ENCODE results near the gene RTCA. TPM values are rescaled to one million over a fixed set of nuclear protein-coding genes. Genes with fewer than 3 reads are reported as not detected.
"Not testable (repeated sequence)": the region's sequence is repeated elsewhere in the genome, so short reads cannot be mapped to it uniquely, and the experiment has no call there.

RTCA gene
- total RNA-seq, 6 experiments from 2014 or later: 47.4 to 55.7 (median 53.2) TPM

DNA sequence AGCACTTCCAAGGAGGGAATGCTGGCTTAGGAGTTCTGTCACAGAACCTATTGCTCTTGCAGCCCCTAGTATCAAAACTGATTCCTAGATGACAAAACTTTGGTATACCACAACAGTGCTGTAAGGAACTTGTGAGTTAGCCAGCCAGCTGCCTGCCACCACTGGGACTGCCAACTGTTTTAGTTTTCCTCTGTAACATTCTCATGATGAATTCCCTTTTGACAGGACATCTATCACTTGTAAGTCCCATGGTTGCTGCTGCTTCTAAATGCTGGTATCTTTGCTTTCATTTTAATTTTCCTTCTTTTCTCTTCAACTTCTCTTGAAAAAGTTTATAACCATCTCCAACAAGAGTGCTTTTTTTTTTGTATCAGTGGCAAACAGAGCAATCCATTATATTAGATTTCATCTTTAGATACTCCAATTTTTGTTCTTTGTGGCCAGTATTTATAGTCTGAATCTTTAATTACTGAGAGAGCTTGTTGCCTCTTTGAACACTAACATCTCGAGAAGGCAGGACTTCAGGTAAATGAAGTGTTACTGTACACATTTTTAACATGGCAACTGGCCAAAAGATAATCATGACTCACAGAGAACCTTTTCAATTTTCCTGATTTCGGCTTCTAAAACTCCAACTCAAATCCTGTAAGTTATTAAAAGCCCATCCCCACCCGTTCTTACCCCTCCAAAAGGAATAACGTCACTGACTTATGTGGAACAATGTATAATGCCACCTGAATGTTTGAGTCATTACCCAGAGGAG, 36.2 kb upstream of the RTCA start:
- peaks cover 25% of the 10 kb centered on the region for H3K36me3 Mint-ChIP-seq (ENCODE audit: low read depth)
- TF ChIP-seq, protein P1, sequence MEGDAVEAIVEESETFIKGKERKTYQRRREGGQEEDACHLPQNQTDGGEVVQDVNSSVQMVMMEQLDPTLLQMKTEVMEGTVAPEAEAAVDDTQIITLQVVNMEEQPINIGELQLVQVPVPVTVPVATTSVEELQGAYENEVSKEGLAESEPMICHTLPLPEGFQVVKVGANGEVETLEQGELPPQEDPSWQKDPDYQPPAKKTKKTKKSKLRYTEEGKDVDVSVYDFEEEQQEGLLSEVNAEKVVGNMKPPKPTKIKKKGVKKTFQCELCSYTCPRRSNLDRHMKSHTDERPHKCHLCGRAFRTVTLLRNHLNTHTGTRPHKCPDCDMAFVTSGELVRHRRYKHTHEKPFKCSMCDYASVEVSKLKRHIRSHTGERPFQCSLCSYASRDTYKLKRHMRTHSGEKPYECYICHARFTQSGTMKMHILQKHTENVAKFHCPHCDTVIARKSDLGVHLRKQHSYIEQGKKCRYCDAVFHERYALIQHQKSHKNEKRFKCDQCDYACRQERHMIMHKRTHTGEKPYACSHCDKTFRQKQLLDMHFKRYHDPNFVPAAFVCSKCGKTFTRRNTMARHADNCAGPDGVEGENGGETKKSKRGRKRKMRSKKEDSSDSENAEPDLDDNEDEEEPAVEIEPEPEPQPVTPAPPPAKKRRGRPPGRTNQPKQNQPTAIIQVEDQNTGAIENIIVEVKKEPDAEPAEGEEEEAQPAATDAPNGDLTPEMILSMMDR (IDR thresholded peaks at IDR 0.05): no peak
- DNase-seq: no peak
- H3K27ac Mint-ChIP-seq: no peak overlapping the region
- H3K4me3 Mint-ChIP-seq: no peak overlapping the region
- no peaks in the 10 kb centered on the region for H3K27me3 Mint-ChIP-seq (ENCODE audit: insufficient read depth)
- no peaks in the 10 kb centered on the region for H3K4me1 Mint-ChIP-seq (ENCODE audit: low read depth)
- H3K9me3 Mint-ChIP-seq: no peaks in the 10 kb centered on the region

DNA sequence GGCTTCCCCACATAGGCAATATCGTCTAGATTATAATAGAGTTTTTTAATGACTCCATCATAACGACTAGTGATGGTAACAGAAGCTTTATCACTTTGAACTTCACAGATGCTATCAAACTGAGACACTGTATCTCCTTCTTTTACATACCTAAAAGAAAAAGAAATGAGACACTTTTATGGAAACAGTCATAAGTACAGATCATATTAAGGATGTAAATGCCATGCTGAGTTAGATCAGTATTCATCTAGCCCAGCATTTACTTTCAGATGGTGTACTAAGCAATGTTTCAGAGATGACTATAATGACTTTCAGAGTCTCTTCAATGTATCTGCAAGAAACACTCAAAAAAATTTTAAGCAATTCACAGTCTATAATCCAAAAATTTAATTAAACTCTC, 35.3 kb upstream of the RTCA start:
- peaks cover 25% of the 10 kb centered on the region for H3K36me3 Mint-ChIP-seq (ENCODE audit: low read depth)
- TF ChIP-seq, protein P1 (IDR thresholded peaks at IDR 0.05): no peak
- H3K27me3 Mint-ChIP-seq (ENCODE audit: insufficient read depth): no peaks in the 10 kb centered on the region
- DNase-seq: no peak
- H3K4me3 Mint-ChIP-seq: no peak overlapping the region
- H3K9me3 Mint-ChIP-seq: no peaks in the 10 kb centered on the region
- H3K27ac Mint-ChIP-seq: no peak overlapping the region
- no peaks in the 10 kb centered on the region for H3K4me1 Mint-ChIP-seq (ENCODE audit: low read depth)

DNA sequence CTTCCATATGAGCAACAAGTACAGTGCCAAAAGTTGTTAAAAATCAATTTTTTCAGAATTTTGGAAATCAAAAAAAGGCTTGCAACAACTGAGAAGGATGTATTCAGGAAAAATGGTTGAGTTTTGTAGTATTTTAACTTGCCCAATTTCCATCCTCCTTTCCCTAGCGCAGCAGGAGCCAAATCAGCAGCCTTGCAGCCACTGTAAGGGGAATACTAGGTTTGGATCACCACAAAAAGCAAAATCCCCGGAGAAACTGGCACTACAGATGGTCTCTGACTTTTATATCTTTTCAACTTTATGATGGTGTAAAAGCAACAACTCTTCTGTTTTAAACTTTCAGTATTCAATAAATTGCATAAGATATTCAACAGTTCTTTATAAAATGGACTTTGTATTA, 34.3 kb upstream of the RTCA start:
- Mint-ChIP-seq H3K36me3 (ENCODE audit: low read depth) (peaks cover 25% of the 10 kb centered on the region), H3K9me3 (no peaks in the 10 kb centered on the region), H3K27me3 (ENCODE audit: insufficient read depth) (peaks cover 2% of the 10 kb centered on the region; the same call in 1 of the 2 replicates), H3K4me1 (ENCODE audit: low read depth) (no peaks in the 10 kb centered on the region), H3K27ac (no peak overlapping the region), H3K4me3 (no peak overlapping the region)
- TF ChIP-seq, protein P1 (IDR thresholded peaks at IDR 0.05): no peak
- no peak for DNase-seq

DNA sequence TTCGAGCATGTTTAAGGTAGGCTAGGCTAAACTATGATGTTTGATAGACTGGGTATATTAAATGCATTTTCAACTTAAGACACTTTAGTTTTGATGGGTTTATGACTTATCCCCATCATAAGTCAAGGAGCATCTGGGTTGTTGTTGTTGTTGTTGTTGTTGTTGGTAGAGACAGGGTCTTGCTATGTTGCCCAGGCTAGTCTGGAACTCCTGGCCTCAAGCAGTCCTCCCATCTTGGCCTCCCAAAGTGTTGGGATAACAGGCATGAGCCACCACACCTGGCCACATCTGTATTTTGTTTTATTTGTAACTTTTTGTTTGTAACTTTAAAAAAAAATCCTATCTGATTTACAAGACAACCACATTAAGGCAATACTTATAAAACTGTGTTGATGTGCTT, 33.9 kb upstream of the RTCA start:
- H3K4me1 Mint-ChIP-seq (ENCODE audit: low read depth): no peaks in the 10 kb centered on the region
- TF ChIP-seq, protein P1 (IDR thresholded peaks at IDR 0.05): no peak
- H3K4me3 Mint-ChIP-seq: no peak overlapping the region
- peaks cover 2% of the 10 kb centered on the region; the same call in 1 of the 2 replicates for H3K27me3 Mint-ChIP-seq (ENCODE audit: insufficient read depth)
- DNase-seq: no peak
- H3K36me3 Mint-ChIP-seq (ENCODE audit: low read depth): peaks cover 25% of the 10 kb centered on the region
- H3K27ac Mint-ChIP-seq: no peak overlapping the region
- H3K9me3 Mint-ChIP-seq: no peaks in the 10 kb centered on the region

DNA sequence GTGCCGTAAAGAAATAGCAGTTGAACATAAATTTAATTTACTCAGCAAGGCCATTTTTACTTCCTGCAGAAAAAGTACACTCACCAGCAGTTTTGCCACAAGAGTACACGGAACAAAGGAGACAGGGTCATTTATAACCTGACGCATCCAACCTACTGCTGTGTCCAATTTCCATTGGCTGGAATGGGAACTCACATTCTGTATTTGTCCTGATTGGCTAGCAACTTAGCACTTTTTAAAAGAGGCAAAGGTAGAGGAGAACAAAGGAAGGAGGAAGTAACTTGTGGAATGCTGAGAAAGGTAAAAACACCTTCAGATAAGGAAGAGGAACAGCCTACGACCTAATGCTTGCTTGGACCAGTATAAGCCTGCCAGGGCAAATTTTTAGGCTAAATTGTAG, 32.5 kb upstream of the RTCA start:
- peaks cover 21% of the 10 kb centered on the region for H3K36me3 Mint-ChIP-seq (ENCODE audit: low read depth)
- H3K27me3 Mint-ChIP-seq (ENCODE audit: insufficient read depth); H3K27ac Mint-ChIP-seq; H3K4me3 Mint-ChIP-seq; H3K4me1 Mint-ChIP-seq (ENCODE audit: low read depth); H3K9me3 Mint-ChIP-seq; DNase-seq: not testable (repeated sequence)

DNA sequence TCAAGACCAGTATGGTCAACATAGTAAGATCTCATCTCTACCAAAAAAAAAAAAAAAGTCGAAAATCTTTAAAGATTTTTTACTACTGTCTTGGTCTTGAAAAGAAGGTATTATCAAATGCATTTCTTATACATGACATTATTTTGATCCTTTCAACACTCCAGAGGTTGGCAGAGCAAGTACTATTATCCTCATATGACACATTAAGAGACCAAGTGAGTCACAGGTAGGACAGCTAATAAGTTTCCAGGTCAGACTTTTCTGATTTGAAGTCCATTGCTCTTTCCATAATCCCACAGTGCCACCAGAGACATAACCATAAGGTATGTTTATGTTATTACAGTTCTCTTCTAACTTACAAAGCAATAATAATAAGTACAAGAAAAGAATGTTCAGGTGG, 31.6 kb upstream of the RTCA start:
- Mint-ChIP-seq H3K4me1 (ENCODE audit: low read depth) (no peaks in the 10 kb centered on the region), H3K27me3 (ENCODE audit: insufficient read depth) (peaks cover 2% of the 10 kb centered on the region; the same call in 1 of the 2 replicates), H3K27ac (no peak overlapping the region), H3K9me3 (no peaks in the 10 kb centered on the region), H3K36me3 (ENCODE audit: low read depth) (peaks cover 24% of the 10 kb centered on the region), H3K4me3 (no peak overlapping the region)
- no peak for DNase-seq
- TF ChIP-seq, protein P1 (IDR thresholded peaks at IDR 0.05): no peak

Measured in HFFc6 (cell line).